HG02852 (cell line): ENCODE measurements around the gene CDH4.

Experiments
- ATAC-seq: cut with Tn5 transposase; IDR thresholded peaks from one replicate; pipeline ENCODE4 v1.9.1; 2021; ENCODE audit warnings: mild to moderate bottlenecking, moderate library complexity; ENCODE audit not compliant: unreplicated experiment

Gene CDH4

GRCh38 chr20:61659246-61659993 lies 407.4 kb downstream of the CDH4 start:
- ATAC-seq = no peak

DNA sequence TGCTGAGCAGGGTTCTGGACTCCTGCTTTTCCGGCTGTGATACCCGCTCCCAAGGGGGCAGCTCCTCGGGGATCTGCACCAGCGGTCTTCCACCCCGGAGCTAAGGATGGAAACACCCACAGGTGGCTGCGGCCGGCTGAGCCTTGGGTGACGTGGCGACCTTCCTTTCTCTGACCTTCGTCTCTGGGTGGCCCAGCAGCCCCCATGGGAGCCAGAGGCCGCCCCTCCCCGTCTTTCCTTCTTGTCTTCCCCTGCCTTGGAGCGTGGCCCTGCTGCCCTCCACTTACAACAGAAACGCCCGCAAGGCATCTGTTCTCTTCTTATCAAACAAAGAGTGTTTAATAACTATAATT lies 407.9 kb downstream of the CDH4 start:
- ATAC-seq = no peak

- ATAC-seq = no peak
Observed at GRCh38 chr20:61660559-61660958, 408.5 kb downstream of the CDH4 start.

DNA sequence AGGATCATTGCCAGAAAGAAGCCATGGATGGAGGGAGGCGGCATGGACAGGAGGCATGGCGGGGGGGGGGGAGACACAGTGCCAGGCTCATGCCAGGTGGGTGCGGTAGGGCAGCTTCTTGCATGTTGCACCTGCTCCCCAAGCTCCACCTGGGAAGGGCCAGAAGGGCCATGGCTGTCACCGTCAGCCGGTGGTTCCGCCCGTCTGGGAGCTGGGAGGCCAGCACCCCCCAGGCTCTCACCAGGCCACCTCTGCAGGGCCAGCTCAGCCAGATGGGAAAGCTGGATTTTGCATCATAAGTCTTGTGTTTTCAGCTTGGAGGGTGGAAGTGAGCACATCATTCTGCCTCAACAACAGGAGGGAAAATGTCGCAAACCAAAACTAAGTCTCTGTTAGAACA lies 409.0 kb downstream of the CDH4 start:
- no peak for ATAC-seq

DNA sequence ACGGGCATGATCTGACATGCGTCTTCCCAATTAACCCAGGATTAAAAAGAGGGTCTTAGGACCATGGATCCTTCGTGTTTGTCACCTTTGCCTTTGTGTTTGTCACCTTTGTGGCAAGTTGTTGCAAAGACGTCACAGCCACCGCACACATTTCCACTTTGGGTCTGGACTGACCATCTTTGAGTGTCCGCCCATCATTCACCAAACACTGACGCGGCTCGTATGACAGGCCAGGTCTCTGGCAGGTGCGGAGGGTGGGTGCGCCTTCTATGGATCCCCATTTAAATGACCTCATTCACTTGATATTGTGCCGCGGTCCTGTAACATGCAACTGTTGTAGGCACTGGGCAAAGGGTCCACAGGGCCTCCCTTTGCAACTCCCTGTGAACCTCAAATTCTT lies 409.5 kb downstream of the CDH4 start:
- ATAC-seq = no peak

GRCh38 chr20:61662226-61662967 lies 410.3 kb downstream of the CDH4 start:
- ATAC-seq = no peak

- no peak for ATAC-seq
Observed at GRCh38 chr20:61662968-61663331, 410.9 kb downstream of the CDH4 start.

GRCh38 chr20:61663521-61664425 lies 411.7 kb downstream of the CDH4 start:
- ATAC-seq = no peak

DNA sequence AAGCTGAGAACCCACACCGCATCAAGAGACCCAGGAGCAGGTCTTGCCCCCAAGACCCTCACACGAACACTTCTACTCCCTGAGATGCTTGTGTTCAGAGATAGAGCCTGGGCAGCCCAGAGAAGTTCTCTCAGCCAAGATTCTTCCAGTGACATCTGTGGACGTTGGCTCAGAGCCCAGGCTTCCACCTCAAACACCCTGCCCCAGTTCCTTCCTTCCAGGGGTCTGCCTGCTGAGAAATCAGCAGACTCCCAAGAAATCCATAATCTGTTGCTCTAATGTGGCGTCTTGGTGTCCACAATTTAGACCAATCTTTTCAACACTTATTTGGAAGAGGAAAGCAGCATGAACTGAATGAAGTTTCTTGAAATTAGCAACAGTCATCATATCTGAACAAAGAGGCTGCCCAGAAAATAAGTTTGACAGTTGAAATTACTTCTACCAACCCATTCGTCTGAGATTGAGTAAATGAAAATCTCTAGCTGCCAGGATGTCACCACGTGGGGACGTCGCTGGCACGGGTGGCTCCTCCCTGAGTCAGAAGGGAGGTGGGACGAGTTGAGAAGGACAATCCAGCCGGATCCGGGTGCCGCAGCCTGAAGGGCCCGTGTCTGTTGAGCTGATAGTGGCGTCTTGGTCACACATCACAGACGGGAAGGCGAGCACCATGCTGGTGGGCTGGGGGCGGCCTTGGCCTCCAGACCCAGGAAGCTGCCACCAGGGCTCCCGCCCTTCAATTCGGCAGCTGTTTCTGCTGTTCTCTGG lies 412.7 kb downstream of the CDH4 start:
- no peak for ATAC-seq

DNA sequence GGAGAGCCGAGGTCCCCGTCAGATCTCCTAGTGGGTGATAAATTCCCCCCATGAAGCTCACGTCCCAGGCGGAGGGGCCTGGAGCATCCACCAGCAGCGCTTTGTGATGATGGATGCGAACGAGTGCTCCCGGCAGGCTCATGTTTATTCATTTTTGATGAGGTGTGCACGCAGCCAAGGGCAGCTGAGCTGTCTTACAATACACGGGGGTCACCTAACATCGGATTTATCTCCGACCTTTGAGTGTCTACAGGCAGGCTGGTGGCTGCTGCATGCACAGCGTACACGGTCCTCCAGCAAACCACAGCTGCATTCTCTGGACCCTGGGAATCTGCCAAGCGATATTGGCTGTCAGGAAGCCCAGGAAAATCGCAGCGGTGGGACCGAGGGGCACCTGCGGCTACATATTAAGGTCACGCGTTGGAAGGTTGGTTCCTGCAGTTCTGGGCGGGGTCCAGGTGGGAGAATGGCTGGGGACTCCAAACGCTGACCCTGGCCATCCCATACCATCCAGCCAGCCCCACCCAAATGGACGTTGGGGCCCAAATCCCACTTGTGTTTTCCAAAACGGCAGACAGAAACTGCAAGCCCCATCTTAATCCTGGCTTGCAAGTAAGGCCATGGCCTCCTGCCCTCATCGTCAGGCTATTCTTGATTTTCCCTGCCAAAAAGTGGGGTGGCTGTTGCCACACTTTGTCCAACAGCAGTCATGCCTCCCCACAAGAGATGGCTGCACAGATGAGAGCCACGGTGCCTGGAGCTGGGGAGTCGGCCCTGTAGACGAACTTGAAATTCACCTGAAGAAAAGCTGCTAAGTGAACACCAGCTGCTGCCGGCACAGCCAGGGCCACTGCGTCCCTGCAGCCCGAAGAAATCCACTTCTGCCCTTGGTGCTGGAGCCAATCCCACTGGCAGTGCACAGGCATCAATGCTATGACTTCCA lies 413.7 kb downstream of the CDH4 start:
- ATAC-seq = no peak

- no peak for ATAC-seq
Observed at GRCh38 chr20:61666471-61666832, 414.4 kb downstream of the CDH4 start.

DNA sequence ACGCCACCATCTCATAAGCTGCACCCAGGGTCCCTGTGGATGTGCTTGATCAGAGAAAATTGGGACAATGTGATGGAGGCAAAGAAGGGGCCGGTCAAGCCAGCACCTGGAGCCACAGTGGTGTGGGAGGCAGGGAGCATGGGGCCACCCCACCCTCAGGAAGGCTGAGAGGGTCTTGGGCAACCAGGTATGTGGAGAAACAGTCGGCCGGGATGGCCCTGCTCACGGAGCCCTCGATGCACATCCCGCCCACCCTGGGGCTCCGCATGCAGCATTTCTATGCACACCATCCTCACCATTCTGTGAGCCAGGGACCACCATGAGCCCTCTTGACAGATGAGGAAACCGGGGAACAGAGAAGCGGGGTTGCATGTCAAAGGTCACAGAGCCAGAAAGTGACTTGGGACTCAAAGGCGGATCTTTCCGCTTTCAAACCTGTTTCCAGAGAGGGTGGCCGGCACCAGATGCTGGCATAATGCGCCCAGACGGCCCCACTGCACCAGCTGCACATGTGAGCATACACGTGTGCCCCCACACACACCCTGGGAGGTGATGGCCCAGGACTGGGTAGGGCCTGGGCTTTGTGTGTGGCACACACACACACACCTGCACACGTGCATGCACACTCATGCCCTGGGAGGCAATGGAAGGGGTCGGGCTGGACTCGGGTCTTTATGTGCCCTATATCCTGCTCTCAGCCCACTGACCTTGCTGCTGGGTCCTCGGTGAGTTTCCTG lies 415.2 kb downstream of the CDH4 start:
- no peak for ATAC-seq

GRCh38 chr20:61668065-61668650 lies 416.1 kb downstream of the CDH4 start:
- no peak for ATAC-seq

DNA sequence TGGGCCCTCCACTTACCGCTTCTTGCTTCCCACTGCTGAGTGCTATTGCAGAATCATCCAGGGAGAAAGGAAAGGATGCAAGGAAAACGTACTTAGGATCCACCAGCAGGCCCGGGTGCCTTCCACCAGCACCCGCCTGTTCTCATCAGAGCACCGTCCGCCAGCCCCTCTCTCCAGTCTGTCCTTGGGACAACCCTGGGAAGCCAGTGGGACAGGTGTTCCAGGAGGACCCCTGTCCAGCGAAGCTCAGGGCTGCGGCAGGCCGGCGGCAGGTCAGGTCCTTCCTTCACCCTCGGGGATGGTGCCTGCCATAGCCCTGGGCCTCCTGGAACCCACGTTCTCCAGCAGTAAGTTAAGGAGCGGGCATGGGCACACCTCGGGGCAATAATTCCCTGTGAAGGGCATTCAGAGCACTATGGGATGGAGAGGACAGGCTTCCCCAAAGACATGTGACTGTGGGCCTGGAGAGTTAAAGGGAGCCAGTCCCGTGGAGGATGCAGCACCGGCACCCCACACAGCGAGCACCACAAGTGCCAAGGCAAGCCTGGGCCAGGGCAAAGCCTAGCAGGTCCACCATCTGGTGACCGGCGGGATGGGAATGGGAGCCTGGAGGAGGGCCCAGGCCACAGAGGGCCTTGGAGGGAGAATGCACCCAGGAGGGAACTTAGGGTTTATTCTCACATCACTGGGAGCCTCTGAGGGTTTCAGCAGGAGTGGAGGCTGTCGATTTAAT lies 416.9 kb downstream of the CDH4 start:
- no peak for ATAC-seq

DNA sequence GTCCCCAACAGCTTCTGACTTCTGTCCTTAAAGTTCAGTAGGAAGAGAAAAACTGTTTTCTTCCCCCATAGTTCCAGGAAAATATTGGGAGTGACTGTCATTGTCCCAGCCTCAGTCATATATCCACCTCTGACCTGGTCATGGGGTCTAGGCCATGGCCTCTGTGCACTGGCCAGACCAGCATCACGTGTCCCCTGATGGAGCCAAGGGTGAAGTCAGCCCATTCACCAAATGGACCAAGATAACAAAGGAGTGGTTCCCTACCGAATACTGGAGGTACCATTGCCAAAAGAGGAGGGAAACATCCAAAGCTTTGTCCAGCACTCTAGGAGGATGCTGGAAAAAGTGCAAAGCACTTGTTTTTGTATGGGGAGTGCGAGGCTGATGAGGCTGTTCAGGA lies 418.2 kb downstream of the CDH4 start:
- no peak for ATAC-seq

DNA sequence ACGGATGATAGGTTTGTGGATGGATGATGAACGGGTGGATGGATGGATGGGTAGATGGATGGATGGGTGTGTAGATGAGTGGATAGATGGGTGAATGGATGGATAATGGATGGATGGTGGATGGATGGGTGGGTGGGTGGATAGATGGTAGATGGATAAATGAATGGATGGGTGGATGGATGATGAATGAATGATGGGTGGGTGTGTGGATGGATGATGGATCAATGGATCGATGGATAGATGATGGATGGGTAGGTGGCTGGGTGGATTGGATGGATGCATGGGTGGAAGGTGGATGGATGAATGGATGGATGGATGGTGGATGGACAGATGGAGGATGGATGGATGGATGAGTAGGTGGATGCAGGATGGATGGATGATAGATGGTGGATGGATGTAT lies 419.5 kb downstream of the CDH4 start:
- ATAC-seq = no peak

- no peak for ATAC-seq
Observed at GRCh38 chr20:61673152-61673847, 421.2 kb downstream of the CDH4 start.

- no peak for ATAC-seq
Observed at GRCh38 chr20:61674121-61674520, 422.1 kb downstream of the CDH4 start.
